HepG2 (cell line): ENCODE results near the gene STRN3. TPM values are rescaled to one million over a fixed set of nuclear protein-coding genes. Genes with fewer than 3 reads are reported as not detected.

Experiments used
- ADNP ChIP-seq: sonication (generic); formaldehyde crosslinking; IDR thresholded peaks from 2 replicates; pipeline ENCODE4 v1.4.0; 2020; ENCODE audit warnings: missing genetic modification reagents
- CBX5 ChIP-seq: sonication (generic); formaldehyde crosslinking; IDR thresholded peaks from 2 replicates; pipeline ENCODE4 v1.4.0; 2020; ENCODE audit warnings: missing genetic modification reagents, borderline replicate concordance
- MLX ChIP-seq: IDR thresholded peaks from 2 replicates; pipeline ENCODE4 v1.6.1; 2016
- NFKB2 ChIP-seq: sonication (generic); formaldehyde crosslinking; IDR thresholded peaks from 2 replicates; pipeline ENCODE4 v1.4.0; 2020; ENCODE audit warnings: missing genetic modification reagents, borderline replicate concordance
- NFKBIZ ChIP-seq: IDR thresholded peaks from 2 replicates; pipeline ENCODE4 v1.6.1; 2018; ENCODE audit warnings: missing genetic modification reagents, missing compliant biosample characterization
- RBAK ChIP-seq: sonication (generic); formaldehyde crosslinking; IDR thresholded peaks from 2 replicates; pipeline ENCODE4 v1.5.1; 2020; ENCODE audit warnings: mild to moderate bottlenecking, missing genetic modification reagents
- RFXAP ChIP-seq: sonication (generic); formaldehyde crosslinking; IDR thresholded peaks from 2 replicates; pipeline ENCODE4 v1.4.0; 2020; ENCODE audit warnings: missing genetic modification reagents, borderline replicate concordance
- ZBTB37 ChIP-seq: sonication (generic); formaldehyde crosslinking; IDR thresholded peaks from 2 replicates; pipeline ENCODE4 v1.4.0; 2020; ENCODE audit warnings: mild to moderate bottlenecking, missing genetic modification reagents
- ZNF10 ChIP-seq: sonication (generic); formaldehyde crosslinking; IDR thresholded peaks from 2 replicates; pipeline ENCODE4 v1.4.0; 2020; ENCODE audit warnings: mild to moderate bottlenecking, low read depth, missing genetic modification reagents, borderline replicate concordance
- ZNF550 ChIP-seq: sonication (generic); formaldehyde crosslinking; IDR thresholded peaks from 2 replicates; pipeline ENCODE4 v1.4.0; 2020; ENCODE audit warnings: mild to moderate bottlenecking, missing genetic modification reagents, borderline replicate concordance
- ZNF652 ChIP-seq: IDR thresholded peaks from 2 replicates; pipeline ENCODE4 v1.6.1; 2016; ENCODE audit warnings: low read depth, borderline replicate concordance
- polyA plus RNA-seq, 8 experiments: library from polyadenylated mRNA; depleted of rRNA in 3 of 8; stranded (reverse) in 7 of 8; unstranded in 1 of 8; fragments of >200 nt; fragmentation: Illumina TruSeq in 4 of 8; extraction: Trizol in 4 of 8; gene quantifications; 2 replicates each; pipeline versions ENCODE4 v1.2.1 to v1.2.3, GENCODE V29; 2011 to 2016; ENCODE audit warnings: low read depth in 4 of 8, missing spikeins in 1 of 8, mixed read lengths in 1 of 8; ENCODE audit not compliant: insufficient read depth in 1 of 8
- total RNA-seq, 5 experiments: library from RNA; depleted of rRNA; stranded (reverse); fragments of >200 nt; fragmentation: Illumina TruSeq; extraction: Trizol; gene quantifications; 2 replicates each; pipeline ENCODE4 v1.2.3, GENCODE V29; 2016; ENCODE audit warnings: low read depth in 1 of 5
- TF ChIP-seq, protein P1 (sequence below): sonication (generic); formaldehyde crosslinking; IDR thresholded peaks from 2 replicates; pipeline ENCODE4 v1.4.0; 2020; ENCODE audit warnings: missing genetic modification reagents
- TF ChIP-seq, protein P2 (sequence below), 2 experiments: sonication (generic) in 1 of 2; formaldehyde crosslinking in 1 of 2; IDR thresholded peaks; 2 replicates each; pipeline versions ENCODE4 v1.5.1 to v1.6.1; 2011 to 2020; ENCODE audit warnings: borderline replicate concordance in 1 of 2, low read depth in 1 of 2, low read length in 1 of 2, mild to moderate bottlenecking in 1 of 2, missing genetic modification reagents in 1 of 2, moderate library complexity in 1 of 2
- TF ChIP-seq, protein P3 (sequence below): sonication (generic); formaldehyde crosslinking; IDR thresholded peaks from 2 replicates; pipeline ENCODE4 v1.8.1; 2023; ENCODE audit warnings: mild to moderate bottlenecking, missing genetic modification reagents
- TF ChIP-seq, protein P4 (sequence below): sonication (generic); formaldehyde crosslinking; conservative IDR thresholded peaks from 2 replicates; pipeline ENCODE4 v1.4.0; 2020; ENCODE audit warnings: mild to moderate bottlenecking, missing genetic modification reagents, moderate library complexity

STRN3 gene
- total and polyA plus RNA-seq, 2 of the 13 experiments (the other 11 are each of a cell fraction or from before 2014, with no cell fraction given), result 49.4 to 123 TPM

DNA sequence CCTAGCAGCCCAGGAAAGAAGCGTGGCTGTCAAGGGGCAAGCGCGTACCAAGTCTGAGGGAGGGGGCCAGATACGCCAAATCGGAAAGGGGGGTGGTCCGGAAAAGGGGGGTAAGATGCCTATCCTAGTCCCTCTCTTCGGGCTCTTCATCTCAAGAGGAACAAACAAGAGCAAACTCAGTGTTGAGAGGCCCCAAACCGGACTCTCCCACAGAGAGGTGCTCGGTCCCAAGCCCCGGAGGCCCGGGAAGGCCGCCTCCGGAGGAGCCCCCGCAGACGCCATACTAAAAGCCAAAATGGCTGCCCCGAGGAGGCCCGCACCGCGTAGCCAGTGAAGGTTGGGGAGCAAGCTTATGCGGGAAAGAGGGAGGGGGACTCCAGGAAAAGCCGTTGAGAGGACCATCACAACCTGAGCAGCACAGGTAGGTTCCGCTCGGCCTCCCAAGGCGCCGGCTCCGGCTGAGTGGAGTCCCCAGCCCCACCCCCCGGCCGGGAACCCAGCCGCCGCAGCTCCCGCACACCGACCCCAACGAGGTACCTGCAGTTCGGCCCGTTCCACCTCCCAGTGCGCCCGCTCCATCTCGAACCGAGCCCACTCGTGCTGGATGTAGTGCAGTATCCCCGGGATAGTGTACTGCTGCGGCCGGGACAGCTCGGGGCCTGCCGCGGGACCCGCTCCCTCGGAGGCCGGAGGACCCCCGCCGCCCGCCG lies 657 bp downstream of the STRN3 start, which contains the start of gene AP4S1 (continued):
- TF ChIP-seq NFKBIZ (CRISPR knock-in tag) (peak; percentile 60; the same call in 1 of the 2 replicates), ZNF10 (no peak), RBAK (CRISPR knock-in tag) (no peak), MLX (CRISPR knock-in tag) (no peak; the same call in none of the 2 replicates), ADNP (no peak), RFXAP (CRISPR knock-in tag) (peak; percentile 60; the same call in 1 of the 2 replicates), ZBTB37 (CRISPR knock-in tag) (peak; percentile 83; the same call in 1 of the 2 replicates), CBX5 (CRISPR knock-in tag) (no peak), ZNF550 (CRISPR knock-in tag) (peak; percentile 72), ZNF652 (CRISPR knock-in tag) (no peak), NFKB2 (CRISPR knock-in tag) (peak; percentile 67)
- TF ChIP-seq, protein P1, sequence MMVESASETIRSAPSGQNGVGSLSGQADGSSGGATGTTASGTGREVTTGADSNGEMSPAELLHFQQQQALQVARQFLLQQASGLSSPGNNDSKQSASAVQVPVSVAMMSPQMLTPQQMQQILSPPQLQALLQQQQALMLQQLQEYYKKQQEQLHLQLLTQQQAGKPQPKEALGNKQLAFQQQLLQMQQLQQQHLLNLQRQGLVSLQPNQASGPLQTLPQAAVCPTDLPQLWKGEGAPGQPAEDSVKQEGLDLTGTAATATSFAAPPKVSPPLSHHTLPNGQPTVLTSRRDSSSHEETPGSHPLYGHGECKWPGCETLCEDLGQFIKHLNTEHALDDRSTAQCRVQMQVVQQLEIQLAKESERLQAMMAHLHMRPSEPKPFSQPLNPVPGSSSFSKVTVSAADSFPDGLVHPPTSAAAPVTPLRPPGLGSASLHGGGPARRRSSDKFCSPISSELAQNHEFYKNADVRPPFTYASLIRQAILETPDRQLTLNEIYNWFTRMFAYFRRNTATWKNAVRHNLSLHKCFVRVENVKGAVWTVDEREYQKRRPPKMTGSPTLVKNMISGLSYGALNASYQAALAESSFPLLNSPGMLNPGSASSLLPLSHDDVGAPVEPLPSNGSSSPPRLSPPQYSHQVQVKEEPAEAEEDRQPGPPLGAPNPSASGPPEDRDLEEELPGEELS (CRISPR knock-in tag), result no peak
- TF ChIP-seq, protein P2, sequence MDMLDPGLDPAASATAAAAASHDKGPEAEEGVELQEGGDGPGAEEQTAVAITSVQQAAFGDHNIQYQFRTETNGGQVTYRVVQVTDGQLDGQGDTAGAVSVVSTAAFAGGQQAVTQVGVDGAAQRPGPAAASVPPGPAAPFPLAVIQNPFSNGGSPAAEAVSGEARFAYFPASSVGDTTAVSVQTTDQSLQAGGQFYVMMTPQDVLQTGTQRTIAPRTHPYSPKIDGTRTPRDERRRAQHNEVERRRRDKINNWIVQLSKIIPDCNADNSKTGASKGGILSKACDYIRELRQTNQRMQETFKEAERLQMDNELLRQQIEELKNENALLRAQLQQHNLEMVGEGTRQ (IDR thresholded peaks at IDR 0.05; ENCODE audit: low read depth, low read length), result no peak
- TF ChIP-seq, protein P2 (CRISPR knock-in tag; IDR thresholded peaks at IDR 0.05; ENCODE audit: borderline replicate concordance), result no peak
- TF ChIP-seq, protein P3, sequence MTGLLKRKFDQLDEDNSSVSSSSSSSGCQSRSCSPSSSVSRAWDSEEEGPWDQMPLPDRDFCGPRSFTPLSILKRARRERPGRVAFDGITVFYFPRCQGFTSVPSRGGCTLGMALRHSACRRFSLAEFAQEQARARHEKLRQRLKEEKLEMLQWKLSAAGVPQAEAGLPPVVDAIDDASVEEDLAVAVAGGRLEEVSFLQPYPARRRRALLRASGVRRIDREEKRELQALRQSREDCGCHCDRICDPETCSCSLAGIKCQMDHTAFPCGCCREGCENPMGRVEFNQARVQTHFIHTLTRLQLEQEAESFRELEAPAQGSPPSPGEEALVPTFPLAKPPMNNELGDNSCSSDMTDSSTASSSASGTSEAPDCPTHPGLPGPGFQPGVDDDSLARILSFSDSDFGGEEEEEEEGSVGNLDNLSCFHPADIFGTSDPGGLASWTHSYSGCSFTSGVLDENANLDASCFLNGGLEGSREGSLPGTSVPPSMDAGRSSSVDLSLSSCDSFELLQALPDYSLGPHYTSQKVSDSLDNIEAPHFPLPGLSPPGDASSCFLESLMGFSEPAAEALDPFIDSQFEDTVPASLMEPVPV (CRISPR knock-in tag), result peak; percentile 83; the same call in 1 of the 2 replicates
- TF ChIP-seq, protein P4, sequence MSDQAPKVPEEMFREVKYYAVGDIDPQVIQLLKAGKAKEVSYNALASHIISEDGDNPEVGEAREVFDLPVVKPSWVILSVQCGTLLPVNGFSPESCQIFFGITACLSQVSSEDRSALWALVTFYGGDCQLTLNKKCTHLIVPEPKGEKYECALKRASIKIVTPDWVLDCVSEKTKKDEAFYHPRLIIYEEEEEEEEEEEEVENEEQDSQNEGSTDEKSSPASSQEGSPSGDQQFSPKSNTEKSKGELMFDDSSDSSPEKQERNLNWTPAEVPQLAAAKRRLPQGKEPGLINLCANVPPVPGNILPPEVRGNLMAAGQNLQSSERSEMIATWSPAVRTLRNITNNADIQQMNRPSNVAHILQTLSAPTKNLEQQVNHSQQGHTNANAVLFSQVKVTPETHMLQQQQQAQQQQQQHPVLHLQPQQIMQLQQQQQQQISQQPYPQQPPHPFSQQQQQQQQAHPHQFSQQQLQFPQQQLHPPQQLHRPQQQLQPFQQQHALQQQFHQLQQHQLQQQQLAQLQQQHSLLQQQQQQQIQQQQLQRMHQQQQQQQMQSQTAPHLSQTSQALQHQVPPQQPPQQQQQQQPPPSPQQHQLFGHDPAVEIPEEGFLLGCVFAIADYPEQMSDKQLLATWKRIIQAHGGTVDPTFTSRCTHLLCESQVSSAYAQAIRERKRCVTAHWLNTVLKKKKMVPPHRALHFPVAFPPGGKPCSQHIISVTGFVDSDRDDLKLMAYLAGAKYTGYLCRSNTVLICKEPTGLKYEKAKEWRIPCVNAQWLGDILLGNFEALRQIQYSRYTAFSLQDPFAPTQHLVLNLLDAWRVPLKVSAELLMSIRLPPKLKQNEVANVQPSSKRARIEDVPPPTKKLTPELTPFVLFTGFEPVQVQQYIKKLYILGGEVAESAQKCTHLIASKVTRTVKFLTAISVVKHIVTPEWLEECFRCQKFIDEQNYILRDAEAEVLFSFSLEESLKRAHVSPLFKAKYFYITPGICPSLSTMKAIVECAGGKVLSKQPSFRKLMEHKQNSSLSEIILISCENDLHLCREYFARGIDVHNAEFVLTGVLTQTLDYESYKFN (CRISPR knock-in tag), result no peak
